Heart left ventricle (tissue), 16 donors: Measurements from ENCODE around the gene TLE4. TPM values are rescaled to one million over a fixed set of nuclear protein-coding genes. Genes with fewer than 3 reads are reported as not detected.

Source experiments
- ATAC-seq, 4 donors: fragments of 200-7000 bp; cut with Tn5 transposase; one replicate each; pipeline ENCODE4 v1.9.1; 2020 to 2022; ENCODE audit warnings: moderate library complexity in 4 of 4, mild to moderate bottlenecking in 3 of 4, moderate number of reproducible peaks in 1 of 4
- DNase-seq, 5 donors: peaks; one replicate each; pipeline ENCODE4 v3.0.0-alpha.2; 2020
- H3K27ac ChIP-seq, 12 donors: fragments of 200-600 bp; sonication (generic) in 4 of 12; one replicate each; pipeline versions ENCODE4 v1.5.0 to v1.8.0; 2016 to 2022; ENCODE audit warnings: mild to moderate bottlenecking in 2 of 12
- H3K27me3 ChIP-seq, 9 donors: fragments of 200-600 bp; sonication (generic) in 2 of 9; one replicate each; pipeline versions ENCODE4 v1.5.1 to v1.8.0; 2016 to 2022; ENCODE audit warnings: mild to moderate bottlenecking in 3 of 9
- H3K36me3 ChIP-seq, 9 donors: fragments of 200-600 bp; sonication (generic) in 2 of 9; one replicate each; pipeline versions ENCODE4 v1.5.0 to v1.8.0; 2018 to 2022; ENCODE audit warnings: mild to moderate bottlenecking in 2 of 9
- H3K4me1 ChIP-seq, 12 donors: fragments of 200-600 bp; sonication (generic) in 4 of 12; one replicate each; pipeline versions ENCODE4 v1.5.0 to v1.8.0; 2016 to 2022; ENCODE audit warnings: mild to moderate bottlenecking in 3 of 12
- H3K4me3 ChIP-seq, 12 donors: fragments of 200-600 bp; sonication (generic) in 4 of 12; one replicate each; pipeline versions ENCODE4 v1.5.0 to v1.8.0; 2017 to 2022; ENCODE audit warnings: mild to moderate bottlenecking in 9 of 12, moderate library complexity in 4 of 12
- H3K9me3 ChIP-seq, 12 donors: fragments of 200-600 bp; sonication (generic) in 4 of 12; one replicate each; pipeline versions ENCODE4 v1.5.0 to v1.8.0; 2016 to 2022; ENCODE audit warnings: mild to moderate bottlenecking in 1 of 12
- CTCF ChIP-seq, 12 donors: fragments of 200-600 bp; sonication (generic) in 4 of 12; IDR thresholded peaks; one replicate each; pipeline versions ENCODE4 v1.5.0 to v1.8.0; 2018 to 2022; ENCODE audit warnings: antibody characterized with exemption in 12 of 12, mild to moderate bottlenecking in 5 of 12
- POLR2A ChIP-seq, 2 donors: fragments of 450-650 bp; IDR thresholded peaks; one replicate each; pipeline ENCODE4 v1.6.1; 2017; ENCODE audit warnings: antibody characterized with exemption in 2 of 2, mild to moderate bottlenecking in 2 of 2, moderate library complexity in 2 of 2
- WGBS, 4 donors: extraction: QIAGEN DNeasy Blood & Tissue Kit in 2 of 4; methylation state at CpG; one replicate each; pipeline versions ENCODE4 v1.1.5 to v1.1.7; 2013 to 2018; 5-methylcytosine and 5-hydroxymethylcytosine counted together
- intact Hi-C, 10 donors: fragments of 100-400 bp; cut with DNase I; formaldehyde crosslinking; loops; one replicate each; pipeline versions ENCODE4 v1.11.1 to v1.14.2; 2022
- polyA plus RNA-seq, 2 donors: library from polyadenylated mRNA; stranded (reverse); fragments of 200-250 nt; gene quantifications; one replicate each; pipeline ENCODE4 v1.2.3, GENCODE V29; 2013
- total RNA-seq, 9 donors: library from RNA; depleted of rRNA in 2 of 9; stranded (reverse); fragments of >200 nt in 2 of 9; fragmentation: NEBNext Ultra II Directional in 3 of 9; extraction: Animal tissue kit (Norgen Biotek cat#: 25700) in 3 of 9; gene quantifications; one replicate each; pipeline versions ENCODE4 v1.1.0 to v1.2.4, GENCODE V29; 2016 to 2023
- donor health status: ischemic (EF 13 %, LVEDD 7.1; RV severe dilation, severe dysfunction).
- donor health status: healthy with polysubstance abuse.
- donor health status: DM: no; HTN: yes; CAD: no.
- donor health status: DM: no; HTN: no; CAD: no.
- donor health status: ischemic (EF 25% LVEDD 6.9; RV normal size, moderate dysfunction).
- donor health status: ischemic (EF 25% LVEDD 5.7; RV mildly dilated, moderate dysfunction).
- donor health status: healthy.
- donor health status: DM: yes; HTN: yes; CAD: no.
- donor health status: ischemic (EF 35%, LVEDD 5.7; RV mildly dilated, moderate dysfunction).
- donor health status: nonischemic (EF 11% LVEDD 7.7; RV severe dilation, severe dysfunction).
- donor health status: DM: yes; HTN: yes; CAD: no.
- donor health status: PGD.
- donor health status: ischemic (EF 29% LVEDD 5.4; RV normal size, mild dysfunction).
- donor health status: nonischemic (EF 23%, LVEDD 6.1; RV moderate dilation, normal function).

Gene TLE4
- total and polyA plus RNA-seq, 11 donors = 3.7 to 23.9 (median 13.8) TPM

- H3K36me3 ChIP-seq = no peaks in the 10 kb centered on the region
- no peaks in the 10 kb centered on the region for H3K9me3 ChIP-seq
- H3K27me3 ChIP-seq = no peaks in the 10 kb centered on the region
- no peak overlapping the region for H3K27ac ChIP-seq
- ATAC-seq (no peak), DNase-seq (no peak)
- no peak overlapping the region for H3K4me3 ChIP-seq
- TF ChIP-seq POLR2A (IDR thresholded peaks at IDR 0.05) = no peak
- TF ChIP-seq CTCF (IDR thresholded peaks at IDR 0.05) = no peak
- peaks cover 0 to 10% (median 2%) of the 10 kb centered on the region in 12 donors for H3K4me1 ChIP-seq
- intact Hi-C loops = no loop called here
- 95 to 98% (median 97%) methylated on average over 5 of the region's 5 CpGs for WGBS, 4 donors
These were observed 119.7 kb downstream of the TLE4 start for GRCh38 chr9:79691496-79691895.

- intact Hi-C loops = no loop called here
- Histone ChIP-seq H3K4me3 (no peak overlapping the region), H3K4me1 (peaks cover 0 to 6% (median 0%) of the 10 kb centered on the region in 12 donors), H3K27me3 (no peaks in the 10 kb centered on the region), H3K27ac (no peak overlapping the region), H3K9me3 (no peaks in the 10 kb centered on the region), H3K36me3 (no peaks in the 10 kb centered on the region)
- TF ChIP-seq CTCF (IDR thresholded peaks at IDR 0.05) = no peak
- TF ChIP-seq POLR2A (IDR thresholded peaks at IDR 0.05) = no peak
- DNase-seq (no peak), ATAC-seq (no peak)
- 74 to 88% (median 83%) methylated on average over 7 of the region's 7 CpGs for WGBS, 4 donors
These were observed 121.2 kb downstream of the TLE4 start for GRCh38 chr9:79692857-79693571.

- DNase-seq (no peak), ATAC-seq (no peak)
- peaks cover 0 to 6% (median 0%) of the 10 kb centered on the region in 12 donors for H3K4me1 ChIP-seq
- 94 to 97% (median 96%) methylated on average over 5 of the region's 5 CpGs for WGBS, 4 donors
- no peak for TF ChIP-seq CTCF (IDR thresholded peaks at IDR 0.05)
- TF ChIP-seq POLR2A (IDR thresholded peaks at IDR 0.05) = no peak
- no peaks in the 10 kb centered on the region for H3K9me3 ChIP-seq
- no peak overlapping the region for H3K4me3 ChIP-seq
- H3K27me3 ChIP-seq = no peaks in the 10 kb centered on the region
- intact Hi-C loops = no loop called here
- H3K27ac ChIP-seq = no peak overlapping the region
- H3K36me3 ChIP-seq = no peaks in the 10 kb centered on the region
These were observed 122.0 kb downstream of the TLE4 start for GRCh38 chr9:79693750-79694149.

- ATAC-seq (no peak), DNase-seq (no peak)
- 83 to 87% (median 85%) methylated on average over 2 of the region's 2 CpGs for WGBS, 4 donors
- intact Hi-C loops = no loop called here
- Histone ChIP-seq H3K4me1 (peaks cover 0 to 6% (median 0%) of the 10 kb centered on the region in 12 donors), H3K27me3 (no peaks in the 10 kb centered on the region), H3K4me3 (no peak overlapping the region), H3K27ac (no peak overlapping the region), H3K36me3 (no peaks in the 10 kb centered on the region), H3K9me3 (no peaks in the 10 kb centered on the region)
- TF ChIP-seq POLR2A (IDR thresholded peaks at IDR 0.05) (no peak), CTCF (IDR thresholded peaks at IDR 0.05) (no peak)
These were observed 122.4 kb downstream of the TLE4 start for GRCh38 chr9:79694208-79694607.
